HG03045 (cell line): ENCODE data around the gene CKB.

Source experiments
- ATAC-seq: cut with Tn5 transposase; IDR thresholded peaks from one replicate; pipeline ENCODE4 v1.9.1; 2021; ENCODE audit warnings: mild to moderate bottlenecking, moderate library complexity; ENCODE audit not compliant: unreplicated experiment

CKB gene

GRCh38 chr14:103492156-103492925 lies 30.3 kb downstream of the CKB start:
- ATAC-seq, result no peak

GRCh38 chr14:103491691-103492090 lies 30.9 kb downstream of the CKB start:
- ATAC-seq, result no peak

GRCh38 chr14:103489621-103490020 lies 33.0 kb downstream of the CKB start:
- ATAC-seq, result no peak

DNA sequence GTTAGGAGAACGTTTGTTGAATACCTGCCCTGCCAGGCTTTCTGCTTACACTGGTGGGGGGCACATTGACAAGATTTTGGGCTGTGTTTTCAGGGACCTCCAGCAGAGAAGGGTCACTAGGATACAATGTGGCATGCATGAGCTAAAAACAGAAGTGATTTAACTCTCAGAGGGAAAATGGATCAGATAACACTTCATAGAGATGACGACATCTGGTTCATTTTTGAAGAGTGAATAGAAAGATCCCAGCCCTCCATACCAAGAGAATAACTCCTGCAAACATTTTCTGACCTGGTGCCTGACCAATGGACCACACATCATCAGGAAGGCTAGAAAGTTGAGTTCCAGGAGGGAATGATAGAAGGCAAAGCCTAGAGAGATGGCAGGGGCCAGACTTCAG lies 33.7 kb downstream of the CKB start:
- no peak for ATAC-seq

- no peak for ATAC-seq
These were observed 34.6 kb downstream of the CKB start for GRCh38 chr14:103488071-103488470.

DNA sequence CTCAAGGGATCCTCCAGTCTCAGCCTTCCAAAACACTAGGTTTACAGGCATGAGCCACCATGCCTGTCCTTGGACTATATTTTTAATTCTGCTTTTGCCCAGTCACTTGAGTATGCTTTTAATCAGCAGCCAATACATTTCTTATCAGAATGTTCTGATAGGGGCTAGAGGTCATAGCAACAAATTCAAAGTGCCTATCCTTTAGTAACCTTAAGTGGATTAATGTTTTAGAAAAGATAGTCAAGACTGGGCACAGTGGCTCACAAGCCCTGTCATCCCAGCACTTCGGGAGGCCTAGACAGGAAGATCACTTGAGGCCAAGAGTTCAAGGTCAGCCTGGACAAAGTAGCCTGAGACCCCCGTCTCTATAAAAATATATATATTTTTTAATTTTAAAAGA lies 37.1 kb downstream of the CKB start:
- no peak for ATAC-seq

DNA sequence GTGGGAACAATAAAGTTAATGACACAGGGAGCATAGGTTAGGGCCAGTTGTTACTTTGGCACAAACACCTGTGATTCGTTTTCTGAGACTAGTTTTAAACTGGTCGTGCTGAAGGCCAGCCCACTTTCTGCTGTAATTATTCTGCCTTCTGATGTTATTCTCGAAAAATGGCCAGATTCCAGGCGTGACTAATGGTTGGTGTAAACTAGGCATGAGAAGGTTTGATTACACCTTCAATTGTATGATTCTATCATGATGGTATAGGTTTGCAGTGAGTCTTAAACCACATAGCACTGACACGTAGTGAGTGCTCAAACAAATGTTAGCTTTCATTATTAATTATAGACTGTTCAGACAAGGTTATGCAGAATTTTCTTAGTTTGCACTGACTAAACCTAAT lies 39.0 kb downstream of the CKB start:
- ATAC-seq, result no peak

GRCh38 chr14:103480595-103480994 lies 42.0 kb downstream of the CKB start:
- no peak for ATAC-seq

DNA sequence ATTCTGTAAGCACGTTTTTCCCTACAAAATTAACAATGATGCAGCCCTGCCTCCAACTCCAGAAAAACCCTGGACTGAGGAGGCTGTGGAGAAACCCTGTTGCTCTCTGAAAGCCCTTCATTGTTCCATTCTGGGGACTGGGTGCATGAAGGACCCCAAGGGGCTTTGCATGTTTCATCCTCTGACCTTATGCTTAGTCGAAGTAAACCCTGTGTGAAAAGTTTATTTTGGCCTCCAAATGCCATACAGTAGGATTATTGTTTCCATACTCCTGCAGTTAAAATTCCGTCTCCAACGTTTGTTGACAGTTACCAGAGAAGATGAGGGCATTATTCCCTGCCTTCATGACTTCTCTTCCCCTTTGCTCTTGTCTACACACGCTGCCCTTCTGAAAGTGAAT lies 46.0 kb downstream of the CKB start:
- ATAC-seq, result no peak

GRCh38 chr14:103476065-103476464 lies 46.6 kb downstream of the CKB start:
- no peak for ATAC-seq

GRCh38 chr14:103474893-103475292 lies 47.7 kb downstream of the CKB start:
- ATAC-seq, result no peak

DNA sequence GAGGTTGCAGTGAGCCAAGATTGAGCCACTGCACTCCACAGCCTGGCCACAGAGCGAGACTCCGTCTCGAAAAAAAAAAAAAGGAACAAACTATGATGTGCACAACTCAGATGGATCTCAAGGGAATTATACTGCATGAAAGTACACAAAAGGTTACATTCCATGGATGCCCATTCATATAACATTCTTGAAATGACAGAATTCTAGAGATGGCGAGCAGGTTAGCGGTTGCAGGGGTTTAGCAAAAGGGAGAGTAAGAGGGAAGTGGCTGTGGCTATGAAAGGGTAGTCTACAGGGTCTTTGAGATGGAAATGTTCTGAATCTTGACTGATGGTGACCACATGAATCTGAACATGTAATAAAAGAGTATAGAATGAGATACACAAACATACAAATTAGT lies 49.7 kb downstream of the CKB start:
- ATAC-seq, result no peak
